ENCODE results near the gene DTD1. TPM values are rescaled to one million over a fixed set of nuclear protein-coding genes. Genes with fewer than 3 reads are reported as not detected.
A peak's percentile ranks its signal among the peaks of the same experiment; 100 is the strongest.

DTD1 gene, protein sequence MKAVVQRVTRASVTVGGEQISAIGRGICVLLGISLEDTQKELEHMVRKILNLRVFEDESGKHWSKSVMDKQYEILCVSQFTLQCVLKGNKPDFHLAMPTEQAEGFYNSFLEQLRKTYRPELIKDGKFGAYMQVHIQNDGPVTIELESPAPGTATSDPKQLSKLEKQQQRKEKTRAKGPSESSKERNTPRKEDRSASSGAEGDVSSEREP
- total RNA-seq (10 to 100 TPM; 34.6 to 41.6 TPM), polyA plus RNA-seq (ENCODE audit: insufficient read depth, low read depth, low replicate concordance) (39.9 TPM)
- long read RNA-seq, donor 1, transcript DTD1-201 (6 exons, 1,387 nt): major isoform, 29 of 72 reads
- long read RNA-seq, donor 1, partial matches to known transcripts: 43 of 72 reads
- long read RNA-seq, donor 1, other reads (novel, unspliced or antisense): 0 of 72 reads
- long read RNA-seq, donor 2, transcript DTD1-201 (6 exons, 1,387 nt): major isoform, 17 of 18 reads
- long read RNA-seq, donor 2, partial matches to known transcripts: 0 of 18 reads
- long read RNA-seq, donor 2, other reads (novel, unspliced or antisense): 0 of 18 reads

DNA sequence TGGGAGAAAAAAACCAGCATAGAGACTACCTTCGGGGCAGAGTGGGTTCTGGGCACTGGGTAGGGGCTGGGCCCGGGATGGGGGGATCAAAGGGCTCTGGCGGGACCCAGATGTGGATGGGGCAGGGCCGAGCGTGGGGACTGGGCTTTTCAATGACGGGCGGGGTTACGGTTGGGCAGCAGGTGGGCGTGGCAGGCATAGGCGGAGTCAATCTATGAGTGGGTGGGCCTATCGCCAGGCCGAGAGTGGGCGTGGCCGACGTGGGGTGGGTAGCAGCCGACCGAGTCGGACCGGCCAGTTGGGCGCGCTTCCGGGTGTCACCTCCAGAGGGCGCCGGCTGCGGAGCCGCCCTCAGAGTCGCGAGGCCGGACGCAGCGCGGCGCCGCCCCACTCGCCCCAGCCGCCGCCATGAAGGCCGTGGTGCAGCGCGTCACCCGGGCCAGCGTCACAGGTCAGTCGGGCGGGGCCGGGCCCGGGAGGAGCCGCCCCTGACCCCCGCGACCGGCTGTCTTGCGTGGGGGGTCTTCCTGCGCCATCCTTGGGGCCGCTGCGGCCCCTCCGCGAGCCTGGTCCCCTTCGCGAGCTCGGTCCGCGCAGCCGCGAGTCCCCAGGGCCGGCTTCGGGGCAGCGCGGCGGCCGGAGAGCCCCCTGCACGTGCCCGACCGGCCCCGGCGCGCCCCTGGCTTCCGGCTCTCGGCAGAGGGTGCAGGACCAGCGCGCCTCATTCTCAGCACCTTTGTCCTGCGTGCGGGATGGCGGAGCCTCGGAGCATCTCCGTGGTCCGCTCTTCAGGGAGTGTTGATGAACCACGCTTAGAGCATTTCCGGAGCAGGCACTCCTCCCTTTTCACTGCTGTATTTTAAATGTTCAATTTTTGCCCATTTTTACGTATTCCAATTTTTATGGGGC, at the start of gene DTD1:
Gene DTD1 (plus strand): TSS at position 390 of the 909 bp plus-strand sequence. CDS start 19 bp downstream, at position 409.
- Histone ChIP-seq H3K27ac (peak within 1 kb of the TSS; percentile 23 to 79), H3K27me3 (no peaks in the 10 kb centered on the region), H3K4me3 (peak within 1 kb of the TSS; percentile 77 to 89), H3K36me3 (ENCODE audit: low read depth, missing control alignments) (no peaks in the 10 kb centered on the region), H3K9me3 (no peaks in the 10 kb centered on the region), H3K4me1 (peaks cover 5% of the 10 kb centered on the region)
- peak; percentile 97 for DNase-seq
- WGBS, 2 donors: 1% methylated on average over 29 to 53 of the region's 88 CpGs
- TF ChIP-seq POLR2A (IDR thresholded peaks at IDR 0.05): no peak
- TF ChIP-seq, protein P1, sequence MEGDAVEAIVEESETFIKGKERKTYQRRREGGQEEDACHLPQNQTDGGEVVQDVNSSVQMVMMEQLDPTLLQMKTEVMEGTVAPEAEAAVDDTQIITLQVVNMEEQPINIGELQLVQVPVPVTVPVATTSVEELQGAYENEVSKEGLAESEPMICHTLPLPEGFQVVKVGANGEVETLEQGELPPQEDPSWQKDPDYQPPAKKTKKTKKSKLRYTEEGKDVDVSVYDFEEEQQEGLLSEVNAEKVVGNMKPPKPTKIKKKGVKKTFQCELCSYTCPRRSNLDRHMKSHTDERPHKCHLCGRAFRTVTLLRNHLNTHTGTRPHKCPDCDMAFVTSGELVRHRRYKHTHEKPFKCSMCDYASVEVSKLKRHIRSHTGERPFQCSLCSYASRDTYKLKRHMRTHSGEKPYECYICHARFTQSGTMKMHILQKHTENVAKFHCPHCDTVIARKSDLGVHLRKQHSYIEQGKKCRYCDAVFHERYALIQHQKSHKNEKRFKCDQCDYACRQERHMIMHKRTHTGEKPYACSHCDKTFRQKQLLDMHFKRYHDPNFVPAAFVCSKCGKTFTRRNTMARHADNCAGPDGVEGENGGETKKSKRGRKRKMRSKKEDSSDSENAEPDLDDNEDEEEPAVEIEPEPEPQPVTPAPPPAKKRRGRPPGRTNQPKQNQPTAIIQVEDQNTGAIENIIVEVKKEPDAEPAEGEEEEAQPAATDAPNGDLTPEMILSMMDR (IDR thresholded peaks at IDR 0.05): peak; percentile 48 to 73 (median 66)
- intact Hi-C loops (cut with DNase I; ENCODE audit: low total_unique reads): no loop called here

DNA sequence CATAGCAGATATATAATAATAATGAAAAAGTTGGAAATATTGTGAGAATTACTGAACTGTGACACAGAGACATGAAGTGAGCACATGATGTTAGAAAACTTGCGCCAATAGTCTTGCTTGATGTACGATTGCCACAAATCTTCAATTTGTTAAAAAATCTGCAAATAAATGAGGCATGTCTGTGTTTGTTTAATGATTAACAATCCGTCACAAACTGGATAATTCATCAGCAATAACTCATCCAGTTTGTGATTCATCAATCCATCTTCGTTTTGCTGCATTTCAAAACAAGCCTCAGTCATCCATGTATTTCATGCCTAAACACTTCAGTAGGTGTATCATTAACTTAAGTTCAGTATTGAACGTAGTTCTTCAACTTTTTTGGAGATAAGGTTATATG, 46.1 kb upstream of the DTD1 start:
- Histone ChIP-seq H3K9me3 (no peaks in the 10 kb centered on the region), H3K27ac (no peak overlapping the region), H3K27me3 (no peaks in the 10 kb centered on the region), H3K4me1 (no peaks in the 10 kb centered on the region), H3K4me3 (no peak overlapping the region), H3K36me3 (ENCODE audit: low read depth, missing control alignments) (no peaks in the 10 kb centered on the region)
- DNase-seq: no peak
- intact Hi-C loops (cut with DNase I; ENCODE audit: low total_unique reads): no loop called here
- 91 to 94% methylated on average over 5 of the region's 5 CpGs for WGBS, 2 donors
- TF ChIP-seq, protein P1 (IDR thresholded peaks at IDR 0.05): no peak
- no peak for TF ChIP-seq POLR2A (IDR thresholded peaks at IDR 0.05)

DNA sequence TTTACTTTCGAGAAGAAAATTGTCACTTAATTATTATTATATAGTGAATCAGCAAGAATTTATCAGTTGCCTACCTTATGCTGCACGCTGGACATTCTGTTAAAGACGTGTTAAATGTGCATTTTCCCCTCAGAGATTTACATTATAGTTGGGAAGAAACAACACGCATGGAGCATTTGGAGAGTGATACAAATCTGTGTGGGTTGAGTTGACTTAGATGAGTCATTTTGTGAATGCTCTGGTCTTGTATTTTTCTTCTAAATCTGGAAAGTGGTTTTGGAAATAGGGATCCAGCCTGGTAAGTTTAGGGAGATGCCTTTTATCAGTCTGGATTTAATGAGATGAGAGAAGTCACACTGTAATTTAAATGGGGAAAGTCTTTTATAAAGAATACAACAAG, 44.6 kb upstream of the DTD1 start:
- DNase-seq: no peak
- intact Hi-C loops (cut with DNase I; ENCODE audit: low total_unique reads): no loop called here
- H3K27ac ChIP-seq: no peak overlapping the region
- H3K4me1 ChIP-seq: no peaks in the 10 kb centered on the region
- no peaks in the 10 kb centered on the region for H3K36me3 ChIP-seq (ENCODE audit: low read depth, missing control alignments)
- WGBS, 2 donors: 92 to 95% methylated on average over 4 of the region's 4 CpGs
- no peak for TF ChIP-seq POLR2A (IDR thresholded peaks at IDR 0.05)
- TF ChIP-seq, protein P1 (IDR thresholded peaks at IDR 0.05): no peak
- H3K27me3 ChIP-seq: no peaks in the 10 kb centered on the region
- no peaks in the 10 kb centered on the region for H3K9me3 ChIP-seq
- H3K4me3 ChIP-seq: no peak overlapping the region

DNA sequence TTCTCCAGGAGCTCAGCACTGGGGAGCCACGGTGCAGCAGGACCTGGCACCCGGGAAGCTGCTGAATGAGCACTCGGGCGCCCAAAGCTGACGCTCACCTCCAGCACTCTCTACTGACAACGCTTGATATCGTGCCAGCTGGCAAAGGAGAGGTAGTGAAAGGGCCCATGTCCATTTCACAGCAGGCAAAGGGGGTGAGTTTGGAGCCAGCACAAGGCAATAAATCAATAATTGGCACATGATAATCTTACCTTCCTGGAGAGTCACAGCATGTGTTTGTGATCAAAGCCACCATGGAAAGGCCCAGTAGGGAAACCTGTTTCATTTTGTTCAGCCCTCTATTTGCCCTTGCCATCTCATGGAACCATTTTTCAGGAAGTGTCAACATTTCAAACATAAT, 43.9 kb upstream of the DTD1 start:
- 85 to 92% methylated on average over 7 of the region's 7 CpGs for WGBS, 2 donors
- TF ChIP-seq POLR2A (IDR thresholded peaks at IDR 0.05): no peak
- TF ChIP-seq, protein P1 (IDR thresholded peaks at IDR 0.05): no peak
- intact Hi-C loops (cut with DNase I; ENCODE audit: low total_unique reads): no loop called here
- H3K27me3 ChIP-seq: no peaks in the 10 kb centered on the region
- H3K36me3 ChIP-seq (ENCODE audit: low read depth, missing control alignments): no peaks in the 10 kb centered on the region
- no peak for DNase-seq
- no peaks in the 10 kb centered on the region for H3K4me1 ChIP-seq
- H3K27ac ChIP-seq: no peak overlapping the region
- no peaks in the 10 kb centered on the region for H3K9me3 ChIP-seq
- no peak overlapping the region for H3K4me3 ChIP-seq

Data from testis (tissue), 5 donors.